ENCODE measurements around the gene CHST11.
"Not testable (repeated sequence)": the region's sequence is repeated elsewhere in the genome, so short reads cannot be mapped to it uniquely, and the experiment has no call there.

Gene CHST11

DNA sequence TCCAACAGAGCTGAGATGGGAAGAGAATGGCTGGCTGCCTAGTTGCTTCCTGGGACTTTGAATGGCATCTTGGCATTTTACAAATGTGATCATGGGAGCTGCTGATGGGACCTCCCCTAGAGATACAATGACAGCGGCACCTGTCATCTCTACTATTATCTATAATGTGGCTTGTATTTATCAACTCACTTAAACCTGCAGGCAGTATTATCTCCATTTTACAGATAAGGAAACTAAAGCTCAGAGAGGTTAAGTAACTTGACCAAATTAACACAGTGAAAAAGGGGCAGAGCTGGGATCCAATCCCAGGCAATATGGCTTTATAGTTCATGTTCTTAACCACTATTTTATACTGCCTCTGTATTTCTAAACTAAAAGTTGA is 111.7 kb downstream of the CHST11 start:
- DNase-seq: no peak

DNA sequence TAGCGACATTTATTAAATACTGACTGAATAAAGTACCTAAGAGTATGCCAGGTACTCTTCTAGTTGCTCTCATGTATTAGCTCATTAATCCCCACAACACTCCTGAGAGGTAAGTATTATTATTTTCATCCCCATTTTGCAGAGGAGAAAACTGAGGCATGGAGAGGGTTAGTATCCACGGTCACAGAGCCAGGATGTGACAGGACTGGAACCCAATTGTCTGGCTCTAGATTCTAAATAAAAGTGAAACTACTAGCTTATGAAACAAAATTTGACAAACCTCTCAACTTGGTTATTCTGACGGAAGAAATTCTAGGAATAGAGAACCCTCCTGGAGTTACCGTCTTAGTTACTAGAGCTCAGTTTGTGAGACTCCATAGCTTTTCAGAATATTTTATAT is 112.2 kb downstream of the CHST11 start:
- no peak for DNase-seq

DNA sequence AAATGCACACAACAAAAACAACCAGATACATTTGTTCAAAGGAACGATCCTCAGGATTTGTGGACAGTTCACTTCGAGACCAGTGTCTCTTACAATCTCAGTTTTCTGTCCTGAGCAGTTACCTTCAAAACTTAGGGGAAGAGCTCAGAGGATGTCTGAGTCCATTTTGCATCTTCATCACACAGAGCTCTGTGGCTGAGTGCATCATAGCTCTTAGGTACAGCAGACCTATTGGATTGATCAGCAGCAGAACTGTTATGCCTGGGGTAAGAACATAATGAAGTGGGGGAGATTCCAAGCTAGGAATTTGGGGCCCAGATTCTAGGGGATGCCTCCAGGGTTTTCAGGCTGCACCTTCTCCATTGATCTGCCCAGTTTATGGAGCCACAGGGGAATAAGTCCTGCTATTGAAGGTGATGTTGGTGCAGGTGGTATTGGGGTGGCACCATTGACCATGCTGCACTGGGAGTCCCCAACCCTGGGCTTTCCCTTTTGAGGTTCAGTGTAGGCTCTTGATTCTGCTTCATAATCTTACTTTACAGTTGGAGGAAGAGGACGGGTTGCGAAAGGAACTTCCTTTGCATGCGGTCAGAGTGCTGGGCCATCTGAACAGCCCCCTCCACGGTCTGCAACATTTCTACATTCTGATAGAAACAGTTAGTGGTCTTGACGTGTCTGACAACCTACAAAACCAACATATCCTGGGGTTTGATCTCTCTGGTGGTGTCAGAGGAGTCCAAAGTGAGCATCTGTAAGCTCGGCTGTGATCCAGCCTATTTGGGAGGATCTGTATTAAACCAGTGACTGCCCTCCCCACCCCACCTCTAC is 112.8 kb downstream of the CHST11 start:
- peak; percentile 35 for DNase-seq

DNA sequence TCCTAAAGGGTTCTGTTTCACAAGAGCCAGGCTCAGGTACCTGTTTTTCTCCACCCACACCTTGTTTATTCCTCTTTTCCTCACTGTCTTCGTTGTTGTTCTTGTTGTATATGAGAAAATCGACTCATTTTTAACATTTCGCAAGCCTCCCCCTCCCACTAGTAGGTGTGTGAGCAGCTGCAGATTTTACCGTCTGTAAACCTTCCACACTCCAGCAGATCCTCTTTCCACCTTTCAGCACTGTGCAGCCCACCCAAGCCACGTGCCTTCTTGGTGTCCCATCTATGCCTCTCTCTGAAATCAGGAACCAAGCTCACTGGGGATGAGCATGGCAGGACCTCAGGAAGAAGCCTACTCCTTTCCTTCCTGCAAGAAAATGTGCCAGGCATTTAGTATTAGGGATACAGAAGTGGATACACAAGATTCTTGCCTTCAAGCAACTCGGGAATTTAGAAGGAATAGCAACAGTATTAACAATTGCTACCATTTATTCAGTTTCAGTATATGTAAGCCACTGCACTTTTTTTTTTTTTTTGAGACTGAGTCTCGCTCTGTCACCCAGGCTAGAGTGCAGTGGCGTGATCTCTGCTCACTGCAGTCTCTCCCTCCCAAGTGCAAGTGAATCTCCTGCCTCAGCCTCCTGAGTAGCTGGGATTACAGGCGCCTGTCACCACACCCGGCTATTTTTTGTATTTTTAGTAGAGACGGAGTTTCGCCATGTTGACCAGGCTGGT is 113.6 kb downstream of the CHST11 start:
- DNase-seq: no peak

DNA sequence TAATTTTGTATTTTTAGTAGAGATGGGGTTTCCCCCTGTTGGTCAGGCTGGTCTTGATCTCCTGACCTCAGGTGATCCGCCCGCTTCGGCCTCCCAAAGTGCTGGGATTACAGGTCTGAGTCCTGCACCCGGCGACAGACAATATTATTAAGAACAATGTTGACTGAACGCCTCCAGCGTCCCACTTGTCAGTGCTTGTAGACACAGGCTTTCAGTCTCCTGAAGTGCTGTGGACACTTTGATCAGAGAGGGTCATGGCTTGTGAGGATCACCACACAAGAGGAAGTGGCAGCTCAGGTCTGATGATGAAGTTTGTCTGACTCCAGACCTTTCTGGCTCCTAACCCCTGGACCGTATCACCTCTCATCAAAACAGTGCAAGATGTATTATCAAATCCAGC is 114.6 kb downstream of the CHST11 start:
- no peak for DNase-seq

DNA sequence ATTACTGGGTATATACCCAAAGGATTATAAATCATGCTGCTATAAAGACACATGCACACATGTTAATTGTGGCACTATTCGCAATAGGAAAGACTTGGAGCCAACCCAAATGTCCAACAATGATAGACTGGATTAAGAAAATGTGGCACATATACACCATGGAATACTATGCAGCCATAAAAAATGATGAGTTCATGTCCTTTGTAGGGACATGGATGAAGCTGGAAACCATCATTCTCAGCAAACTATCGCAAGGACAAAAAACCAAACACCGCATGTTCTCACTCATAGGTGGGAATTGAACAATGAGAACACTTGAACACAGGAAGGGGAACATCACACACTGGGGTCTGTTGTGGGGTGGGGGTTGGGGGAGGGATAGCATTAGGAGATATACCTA is 117.6 kb downstream of the CHST11 start:
- not testable (repeated sequence) for DNase-seq

DNA sequence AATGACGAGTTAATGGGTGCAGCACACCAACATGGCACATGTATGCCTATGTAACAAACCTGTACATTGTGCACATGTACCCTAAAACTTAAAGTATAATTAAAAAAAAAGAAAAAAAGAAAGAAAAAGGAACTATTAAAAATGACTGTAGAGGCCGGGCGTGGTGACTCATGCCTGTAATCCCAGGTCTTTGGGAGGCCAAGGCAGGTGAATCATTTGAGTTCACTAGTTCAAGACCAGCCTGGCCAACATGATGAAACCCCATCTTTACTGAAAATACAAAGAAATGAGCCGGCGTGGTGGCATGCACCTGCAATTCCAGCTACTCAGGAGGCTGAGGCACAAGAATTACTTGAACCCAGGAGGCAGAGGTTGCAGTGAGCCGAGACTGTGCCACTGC is 118.0 kb downstream of the CHST11 start:
- not testable (repeated sequence) for DNase-seq

DNA sequence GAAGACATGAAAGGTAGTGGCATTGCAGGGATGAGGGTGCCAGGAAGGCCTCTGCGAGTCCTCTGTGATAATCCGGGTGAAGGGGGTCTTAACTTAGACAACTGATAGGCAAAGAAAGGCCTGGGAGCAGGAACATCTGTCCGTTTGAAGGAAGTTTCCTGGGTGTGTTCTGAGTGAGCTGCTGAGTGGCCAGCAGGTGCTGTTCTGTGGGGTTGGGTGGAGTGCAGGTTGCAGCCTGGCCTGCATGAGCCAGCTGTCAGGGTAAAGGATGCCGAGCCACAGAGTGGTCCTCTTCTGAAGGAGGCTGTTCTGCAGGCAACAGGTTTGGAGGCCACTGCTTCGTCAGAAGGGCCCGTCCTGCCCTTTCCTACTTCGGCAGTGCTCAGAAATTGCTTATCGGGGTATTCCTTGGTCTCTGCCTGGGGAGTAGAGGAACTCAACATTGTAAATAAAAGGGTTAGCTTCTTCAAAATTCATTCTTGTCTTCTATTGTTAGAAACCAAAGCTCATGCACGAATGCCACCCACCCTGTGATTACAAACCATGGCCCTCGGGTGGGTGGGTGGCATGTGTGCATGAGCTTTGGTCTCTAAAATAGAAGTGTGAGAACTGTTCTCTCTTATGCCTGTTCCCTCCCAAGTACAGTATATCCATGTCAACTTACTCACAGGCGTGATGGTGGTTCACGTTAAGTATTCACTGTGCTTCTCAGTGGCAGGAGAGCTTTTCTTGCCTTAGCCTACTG is 118.9 kb downstream of the CHST11 start:
- no peak for DNase-seq

DNA sequence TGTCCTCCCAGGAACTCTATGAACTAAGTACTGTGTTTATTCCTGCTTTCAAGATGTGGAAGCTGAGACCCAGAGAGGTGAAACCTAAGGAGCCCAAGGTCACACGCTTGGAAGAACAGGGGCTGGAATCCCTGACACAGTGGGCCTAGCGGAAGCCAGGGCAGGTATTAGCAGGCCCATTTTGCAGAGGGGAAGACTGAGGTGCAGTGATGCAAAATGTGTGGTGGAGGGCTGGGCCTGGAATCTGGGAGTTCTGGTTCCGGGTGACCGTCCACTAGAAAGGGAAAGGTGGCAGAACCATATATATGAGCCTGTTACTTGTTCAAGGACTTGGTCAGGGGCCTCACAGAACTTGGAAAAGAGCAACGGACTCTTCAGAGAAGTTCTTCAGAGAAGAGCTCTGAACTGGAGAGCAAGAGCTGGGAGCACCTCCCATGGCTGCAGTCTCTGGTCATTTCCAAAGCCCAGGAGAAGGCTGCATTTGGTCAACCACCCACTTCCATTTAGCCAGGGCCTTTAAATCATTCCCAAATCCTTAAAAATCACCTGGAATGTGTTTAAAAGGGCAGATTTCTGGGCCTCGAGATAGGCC is 119.5 kb downstream of the CHST11 start:
- DNase-seq: no peak

DNA sequence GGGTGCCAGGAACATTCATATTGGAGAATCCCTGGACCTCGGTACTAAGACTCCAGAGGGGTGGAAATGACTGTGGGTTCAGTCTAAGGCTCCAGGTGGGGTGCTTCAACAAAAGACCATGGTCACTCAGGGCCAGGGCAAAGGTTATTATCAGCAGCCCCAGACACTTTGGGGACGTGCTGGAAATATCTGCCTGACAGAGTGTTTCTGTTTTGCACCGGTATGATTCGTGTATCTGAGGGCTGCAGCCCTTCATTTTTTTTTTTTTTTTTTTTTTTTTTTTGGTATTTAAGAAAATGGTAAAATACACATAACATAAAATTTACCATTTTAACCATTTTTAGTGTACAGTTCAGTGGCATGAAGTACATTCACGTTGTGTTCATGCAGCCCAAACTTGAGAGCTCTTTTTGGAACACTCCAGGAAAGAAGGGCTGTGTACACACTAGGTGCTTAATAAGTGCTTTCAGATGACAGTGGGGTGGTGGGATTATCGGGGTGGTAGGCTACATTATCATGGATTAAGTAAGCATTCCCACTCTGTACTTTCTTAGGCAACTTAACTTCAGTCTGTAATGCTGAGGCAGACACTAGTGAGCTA is 120.3 kb downstream of the CHST11 start:
- no peak for DNase-seq

DNA sequence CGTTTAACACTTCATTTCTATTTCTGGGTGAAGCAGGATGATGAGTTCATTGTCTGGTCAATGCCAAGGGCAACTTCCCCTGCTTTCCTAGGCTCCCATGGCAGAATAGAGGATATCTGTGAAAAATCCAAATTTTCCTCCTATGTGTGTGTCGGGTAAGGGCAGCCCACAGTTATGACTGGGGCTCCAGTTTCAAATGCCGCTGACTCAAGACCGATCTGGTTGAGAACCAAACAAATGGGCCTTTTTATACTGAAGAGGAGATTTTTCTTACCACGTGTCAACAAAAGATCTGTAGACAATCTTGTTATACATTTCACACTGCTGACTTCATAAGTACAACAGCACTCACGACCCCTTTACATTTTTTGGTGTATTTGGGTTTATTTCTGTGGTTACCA is 120.8 kb downstream of the CHST11 start:
- DNase-seq: no peak

DNA sequence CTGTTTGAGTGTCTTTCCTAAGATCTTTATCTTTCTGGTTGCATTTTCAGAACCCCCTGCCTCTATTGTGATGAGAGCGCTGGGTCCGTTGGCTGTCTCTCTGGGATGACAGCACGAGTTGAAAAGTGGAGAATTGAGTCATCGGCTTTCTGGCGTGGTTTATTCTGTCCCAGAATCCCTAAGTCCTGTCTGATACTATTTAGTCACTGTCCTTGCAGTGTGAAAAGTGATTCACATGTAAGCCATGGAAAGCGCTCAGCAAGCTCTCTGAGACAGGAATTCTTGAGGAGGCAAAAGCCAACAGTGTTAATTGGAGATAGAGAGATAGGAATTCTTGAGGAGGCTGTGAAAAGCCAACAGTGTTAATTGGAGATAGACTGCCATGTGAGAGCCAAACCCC is 121.7 kb downstream of the CHST11 start:
- no peak for DNase-seq

DNA sequence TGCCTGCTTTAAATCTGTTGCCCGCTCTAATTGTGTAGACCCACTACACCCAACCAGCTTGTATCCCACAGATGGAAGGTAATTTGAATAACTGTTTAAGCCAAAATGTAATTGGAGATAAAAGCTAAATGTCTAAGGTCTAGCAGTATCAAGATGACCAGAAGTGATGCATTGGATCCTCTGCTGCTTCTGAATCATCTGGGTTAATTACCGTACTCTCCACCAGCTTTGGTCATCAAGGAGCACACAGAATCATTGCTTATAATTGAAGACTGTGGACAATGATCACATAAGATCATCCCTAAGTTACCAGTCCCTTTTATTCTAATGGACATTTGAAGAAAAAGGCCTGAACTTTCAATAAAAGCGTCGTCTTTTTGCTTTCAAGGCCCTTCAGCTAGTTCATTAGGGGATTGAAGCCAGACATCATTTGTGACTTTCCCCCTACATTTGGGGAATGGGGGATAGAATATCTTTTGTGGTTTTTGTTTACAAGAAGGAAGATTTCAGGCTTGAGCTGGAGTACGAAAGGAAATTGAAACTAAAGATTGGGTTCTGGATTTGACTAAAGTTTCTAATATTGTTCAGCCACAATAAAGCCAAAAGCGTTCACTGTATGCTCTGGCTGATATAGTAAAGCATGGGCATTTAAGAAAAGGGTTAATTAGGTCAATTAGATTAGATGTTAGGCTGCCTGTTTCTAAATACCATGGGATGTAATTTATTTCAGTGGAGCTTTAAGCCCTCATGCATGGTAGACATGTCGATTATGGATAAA is 123.2 kb downstream of the CHST11 start:
- DNase-seq: no peak

DNA sequence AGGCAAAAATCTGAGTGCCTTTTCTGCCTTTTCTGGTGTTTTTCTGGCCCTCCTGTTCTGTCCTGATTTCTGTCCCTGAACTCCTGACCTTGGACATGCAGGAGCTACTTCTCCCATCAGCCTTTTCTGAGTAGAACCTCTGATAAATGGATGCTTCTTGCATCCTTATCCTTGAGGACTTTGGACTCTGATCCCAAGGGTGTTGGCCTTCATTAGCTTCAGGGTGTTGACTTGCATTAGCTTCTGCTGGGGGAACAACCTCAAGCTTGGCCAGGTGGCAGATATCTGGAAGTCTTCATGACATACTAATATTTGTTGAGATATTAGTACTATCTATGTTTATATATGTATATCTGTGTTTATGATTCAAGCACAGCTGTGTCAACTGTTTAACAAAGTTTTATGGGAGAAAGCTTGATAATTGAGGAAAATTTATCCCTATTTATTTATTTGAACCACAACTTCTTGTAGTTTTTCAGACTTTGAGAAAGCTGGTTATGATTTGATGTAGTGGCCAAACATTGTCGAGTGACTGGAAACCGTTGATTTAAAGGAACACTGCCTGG is 124.3 kb downstream of the CHST11 start:
- DNase-seq: no peak

DNA sequence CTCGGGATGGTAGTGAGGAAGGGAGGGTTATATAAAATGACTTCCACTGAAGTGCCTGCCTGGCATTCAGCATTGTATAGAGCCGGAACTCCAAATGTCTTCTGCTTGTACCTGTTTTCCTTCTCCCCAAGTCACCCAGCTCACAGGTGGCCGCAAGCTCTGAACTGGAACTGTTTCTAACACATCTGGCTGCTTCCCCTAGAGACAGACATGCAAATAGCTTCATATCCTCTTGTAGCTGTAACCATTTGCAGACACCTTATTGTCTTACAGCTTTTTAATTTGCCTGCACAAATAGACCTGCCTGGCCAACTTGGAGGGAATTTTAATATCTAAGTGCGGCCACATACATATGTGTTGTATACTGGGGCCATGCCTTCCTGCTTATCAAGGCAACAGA is 126.0 kb downstream of the CHST11 start:
- DNase-seq: no peak

DNA sequence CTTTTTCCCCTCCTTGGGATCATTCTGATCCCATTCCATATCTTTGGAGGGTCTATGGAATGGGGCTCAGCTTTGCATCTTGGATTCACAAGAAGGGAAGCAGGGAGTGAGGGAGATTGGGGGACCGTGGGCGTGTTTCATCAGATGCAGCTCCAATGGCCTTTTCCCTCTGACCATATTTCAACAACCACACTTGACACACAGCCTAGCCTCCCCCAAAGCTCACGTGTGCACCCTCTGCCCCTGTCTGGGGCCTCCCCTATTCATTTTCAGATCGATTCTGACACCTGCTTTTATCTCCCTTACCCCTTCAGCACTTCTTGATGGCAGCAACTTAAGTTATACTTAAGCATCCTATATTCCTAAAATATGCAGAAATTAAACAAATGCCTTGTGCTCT is 126.6 kb downstream of the CHST11 start:
- no peak for DNase-seq

DNA sequence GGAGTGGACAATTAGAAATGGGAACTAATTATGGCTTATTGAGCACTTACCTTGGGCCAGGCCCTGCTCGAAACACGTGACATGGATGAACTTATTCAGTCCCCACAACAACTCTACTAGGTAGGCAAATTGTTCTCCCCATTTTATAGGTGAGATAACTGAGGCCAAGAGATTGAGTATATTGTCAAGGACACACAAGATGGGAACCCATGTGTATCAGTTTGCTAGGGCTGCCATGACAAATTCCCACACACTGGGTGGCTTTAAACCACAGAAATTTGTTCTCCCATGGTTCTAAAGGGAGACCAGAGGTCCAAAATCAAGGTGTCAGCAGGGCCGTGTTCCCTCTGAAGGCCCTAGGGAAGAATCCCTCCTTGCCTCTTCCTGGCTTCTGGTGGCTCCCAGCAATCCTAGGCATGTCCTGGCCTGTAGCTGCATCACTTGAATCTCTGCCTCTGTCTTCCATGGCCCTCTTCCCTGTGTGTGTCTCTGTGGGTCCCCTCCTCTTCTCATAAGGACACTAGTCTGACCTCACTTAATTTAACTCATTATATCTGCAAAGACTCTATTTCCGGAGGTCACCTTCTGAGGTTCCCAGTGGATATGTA is 128.8 kb downstream of the CHST11 start:
- DNase-seq: no peak

DNA sequence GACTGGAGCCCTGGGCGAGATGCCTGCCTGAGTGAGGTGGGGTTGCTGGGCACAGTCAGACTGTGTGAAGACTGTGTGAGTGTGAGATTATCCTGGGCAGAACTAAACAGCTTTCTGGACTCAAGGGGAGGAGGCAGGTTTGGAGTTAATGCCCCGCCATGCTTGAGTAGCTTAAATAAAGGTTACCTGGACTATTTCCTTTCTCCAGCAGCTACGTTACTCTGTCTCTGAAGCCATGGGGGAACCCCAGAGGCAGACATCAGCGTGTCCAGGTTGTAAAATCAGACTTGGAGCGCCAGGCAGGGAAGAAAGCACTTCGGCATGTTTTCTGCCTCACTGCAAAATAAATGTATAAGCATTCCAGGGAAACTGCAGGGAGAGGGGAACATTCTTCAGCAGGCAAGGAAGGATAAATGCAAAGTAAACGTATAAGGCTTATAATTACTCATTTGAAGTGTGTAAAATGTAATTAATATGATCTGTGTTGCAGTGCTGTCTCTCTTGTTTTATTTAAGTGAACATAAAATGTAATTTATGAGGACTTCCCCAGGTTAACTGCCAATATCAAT is 129.7 kb downstream of the CHST11 start:
- no peak for DNase-seq

DNA sequence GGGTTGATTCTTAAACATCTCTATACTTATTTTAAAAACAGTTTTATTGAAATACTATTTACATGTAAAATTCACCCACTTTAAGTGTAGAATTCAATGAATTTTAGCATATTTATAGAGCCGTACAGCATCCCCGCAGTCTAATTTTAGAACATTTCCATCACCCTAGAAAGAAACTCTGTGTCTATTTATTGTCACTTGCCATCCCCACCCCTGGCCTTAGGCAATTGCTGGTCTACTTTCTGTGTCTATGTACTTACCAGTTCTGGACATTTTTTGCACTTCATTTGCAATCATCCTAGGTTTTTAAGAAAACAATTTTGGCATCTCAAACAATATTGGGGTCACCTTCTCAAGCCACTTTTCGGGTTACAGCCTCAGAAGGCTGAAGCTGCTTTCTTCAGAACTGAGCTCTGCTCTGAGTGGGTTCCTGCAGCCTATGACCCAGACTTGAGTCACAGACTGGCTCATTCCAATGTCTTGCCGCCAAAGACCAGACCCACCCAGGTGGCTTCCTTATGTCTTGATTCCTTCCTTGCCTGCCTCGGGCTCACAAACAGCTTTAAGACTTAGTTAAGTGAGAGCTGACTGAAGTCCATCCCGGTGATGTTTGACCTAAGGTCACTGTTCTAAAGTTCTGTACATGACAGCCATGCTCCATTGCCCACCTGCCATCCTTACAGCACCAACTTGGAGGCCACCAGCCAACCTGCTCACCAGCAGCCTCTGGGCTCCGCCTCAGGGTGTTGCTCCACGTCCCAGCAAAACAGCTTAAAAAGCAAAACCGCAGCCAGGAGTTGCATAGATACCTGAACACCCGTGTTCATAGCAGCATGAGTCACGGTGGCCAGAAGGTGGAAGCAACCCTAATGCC is 131.5 kb downstream of the CHST11 start:
- DNase-seq: no peak
